SIG-M5 treated with dmso at 0.1 percent for 504 hours (cell line): ENCODE measurements around the gene UXT.

Experiments used
- DNase-seq: peaks from one replicate; lab custom pipeline; 2025; ENCODE audit not compliant: unreplicated experiment; lab: John Stamatoyannopoulos, UW

The UXT gene

GRCh38 chrX:47649781-47650163, 9.2 kb downstream of the UXT start:
- no peak for DNase-seq

- no peak for DNase-seq
Measured at GRCh38 chrX:47649271-47649670, 9.7 kb downstream of the UXT start.

- no peak for DNase-seq
Measured at GRCh38 chrX:47648376-47648775, 10.6 kb downstream of the UXT start.

- no peak for DNase-seq
Measured at GRCh38 chrX:47646636-47647035, 12.3 kb downstream of the UXT start.

- no peak for DNase-seq
Measured at GRCh38 chrX:47645530-47645929, 13.4 kb downstream of the UXT start.

GRCh38 chrX:47644557-47645091, 14.4 kb downstream of the UXT start:
- DNase-seq = peak; percentile 49

GRCh38 chrX:47643926-47644325, 15.1 kb downstream of the UXT start:
- DNase-seq = peak; percentile 10

GRCh38 chrX:47638816-47639215, 20.2 kb downstream of the UXT start:
- no peak for DNase-seq

- no peak for DNase-seq
Measured at GRCh38 chrX:47637546-47638195, 21.3 kb downstream of the UXT start.

GRCh38 chrX:47634871-47635575, 24.0 kb downstream of the UXT start:
- no peak for DNase-seq

- DNase-seq = no peak
Measured at GRCh38 chrX:47633689-47634590, 25.0 kb downstream of the UXT start.

- DNase-seq = no peak
Measured at GRCh38 chrX:47632666-47633065, 26.3 kb downstream of the UXT start.

GRCh38 chrX:47631676-47632075, 27.3 kb downstream of the UXT start:
- no peak for DNase-seq

GRCh38 chrX:47629419-47630200, 29.4 kb downstream of the UXT start, which contains the start of gene CFP:
CFP (minus strand) TSS chrX:47629930; CDS start chrX:47629844, 86 bp downstream.
- peak; percentile 27 for DNase-seq

- no peak for DNase-seq
Measured at GRCh38 chrX:47628982-47629381, 30.0 kb downstream of the UXT start.

GRCh38 chrX:47625365-47625764, 33.6 kb downstream of the UXT start:
- DNase-seq = no peak

- peak; percentile 18 for DNase-seq
Measured at GRCh38 chrX:47623540-47624027, 35.4 kb downstream of the UXT start.

- DNase-seq = no peak
Measured at GRCh38 chrX:47621851-47622250, 37.1 kb downstream of the UXT start.

GRCh38 chrX:47620303-47620685, 38.7 kb downstream of the UXT start:
- no peak for DNase-seq

GRCh38 chrX:47619486-47620302, 39.3 kb downstream of the UXT start, which contains the start of gene SYN1:
SYN1 (minus strand) TSS chrX:47619857; CDS start chrX:47619728, 129 bp downstream.
- peak; percentile 33 for DNase-seq
